GM18507 (cell line): ENCODE results near the gene GLRA1.
"Not testable (repeated sequence)": the region's sequence is repeated elsewhere in the genome, so short reads cannot be mapped to it uniquely, and the experiment has no call there.

Experiments
- DNase-seq: peaks from one replicate; pipeline ENCODE4 v3.0.0; 2011; ENCODE audit warnings: low read depth; ENCODE audit not compliant: insufficient read length; ENCODE audit errors: extremely low spot score
- FAIRE-seq: peaks from 2 replicates; lab custom pipeline; 2011; peaks lifted over from hg19 to GRCh38; lab: Jason Lieb, UNC

The GLRA1 gene

GRCh38 chr5:151847871-151848270, 76.8 kb downstream of the GLRA1 start:
- no peak for DNase-seq
- no peak for FAIRE-seq

GRCh38 chr5:151846765-151847164, 77.9 kb downstream of the GLRA1 start:
- DNase-seq (no peak), FAIRE-seq (no peak)

- not testable (repeated sequence) for DNase-seq, FAIRE-seq
These were observed 91.8 kb downstream of the GLRA1 start for GRCh38 chr5:151832843-151833242.

DNA sequence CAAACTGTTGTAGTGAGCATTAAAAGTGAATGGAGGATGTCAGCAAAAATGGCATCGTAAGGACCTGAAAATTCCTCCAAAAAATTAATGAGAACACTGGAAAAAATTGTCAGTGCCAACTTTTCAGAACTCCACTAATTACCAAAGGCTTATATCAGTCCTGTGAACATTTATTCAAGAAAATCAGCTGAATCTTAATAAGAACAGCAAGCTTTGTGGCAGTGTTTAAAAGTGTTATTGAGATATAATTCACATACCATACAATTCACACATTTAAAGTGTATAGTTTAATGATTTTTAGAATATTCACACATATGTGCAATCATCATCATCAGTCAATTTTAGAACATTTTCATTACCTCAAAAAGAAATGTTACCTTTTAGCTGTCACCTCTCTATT, 95.3 kb downstream of the GLRA1 start:
- FAIRE-seq = no peak

DNA sequence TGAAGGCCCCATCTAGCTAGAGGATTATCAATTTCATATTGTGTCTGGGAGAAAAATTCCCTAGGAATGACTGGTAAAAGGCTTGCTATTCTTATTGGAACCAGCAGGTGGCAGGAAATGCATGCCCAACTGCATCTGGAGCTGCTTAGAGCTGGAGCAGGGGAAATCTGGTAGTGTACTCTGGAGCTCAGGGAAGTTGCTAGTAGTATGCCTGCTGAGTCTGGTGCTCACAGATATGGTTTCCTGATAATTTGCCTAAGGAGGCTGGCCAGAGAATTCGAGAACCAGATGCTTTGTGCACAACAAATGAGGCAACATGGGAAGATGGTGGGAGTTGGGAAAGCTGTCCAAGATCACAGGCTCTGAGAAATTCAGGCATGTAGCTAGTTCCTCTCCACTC, 99.2 kb downstream of the GLRA1 start:
- FAIRE-seq = peak; percentile 78
- no peak for DNase-seq

More for the DNA sequence above, 95.3 kb downstream of the GLRA1 start:
- DNase-seq = no peak

- DNase-seq (no peak), FAIRE-seq (no peak)
These were observed 102.5 kb downstream of the GLRA1 start for GRCh38 chr5:151822141-151822540.

DNA sequence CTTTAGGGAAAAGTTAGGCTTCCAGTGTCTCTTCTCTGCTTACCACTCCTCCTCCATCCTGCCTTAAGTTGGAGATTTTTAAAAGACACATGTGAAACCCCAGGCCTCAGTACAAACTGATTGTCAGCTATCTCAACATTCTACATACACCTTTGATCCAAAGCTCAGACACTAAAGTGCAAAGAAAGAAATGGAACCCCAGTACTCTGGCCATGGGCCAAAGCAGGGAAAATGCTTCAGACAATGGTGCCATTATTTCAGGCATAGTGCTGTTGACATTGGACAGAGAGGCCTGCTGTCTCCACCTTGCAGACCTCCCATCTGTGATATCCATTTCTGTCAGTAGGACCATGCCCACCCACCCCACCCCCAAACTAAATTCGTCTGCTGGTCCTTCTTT, 103.7 kb downstream of the GLRA1 start:
- no peak for DNase-seq
- FAIRE-seq = no peak

GRCh38 chr5:151820271-151820670, 104.4 kb downstream of the GLRA1 start:
- FAIRE-seq = no peak
- DNase-seq = no peak

DNA sequence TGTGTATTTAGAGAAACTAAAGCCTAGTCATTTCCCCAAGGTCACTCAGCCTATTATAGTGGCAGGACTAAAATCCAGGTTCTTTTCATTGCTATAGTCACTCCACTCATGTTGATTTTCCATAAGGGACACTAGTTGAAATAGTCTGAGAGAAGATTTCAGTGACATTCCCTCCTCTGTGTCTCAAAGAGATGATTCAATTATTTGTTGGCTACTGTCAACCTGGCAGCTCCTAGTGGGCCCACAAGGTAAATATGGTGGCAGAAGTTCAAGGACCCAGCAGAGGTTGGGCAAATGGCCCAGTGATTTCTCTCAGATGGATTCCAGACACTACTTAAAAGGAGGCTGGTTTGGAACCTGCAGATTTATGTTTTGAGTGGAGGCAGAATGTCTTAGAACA, 104.8 kb downstream of the GLRA1 start:
- no peak for DNase-seq
- no peak for FAIRE-seq

DNA sequence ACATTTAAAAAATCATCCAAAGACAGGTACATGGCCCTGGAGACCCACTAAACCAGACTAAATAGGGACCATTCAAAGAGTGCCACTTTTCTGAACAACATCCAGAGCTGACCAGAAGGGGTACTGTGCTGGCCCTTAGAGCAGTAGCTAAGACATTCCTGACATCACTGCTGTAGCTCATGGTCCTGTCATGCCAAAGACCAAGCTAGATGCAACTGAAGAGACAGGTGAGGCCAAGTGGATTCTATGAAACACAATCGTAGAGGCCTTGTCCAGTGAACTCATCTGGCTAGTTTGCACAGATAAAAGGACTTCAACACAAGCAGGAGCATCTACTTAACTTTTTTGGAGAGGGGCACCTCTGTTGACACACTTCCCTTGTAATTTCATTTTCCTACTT, 109.6 kb downstream of the GLRA1 start:
- DNase-seq (no peak), FAIRE-seq (no peak)

DNA sequence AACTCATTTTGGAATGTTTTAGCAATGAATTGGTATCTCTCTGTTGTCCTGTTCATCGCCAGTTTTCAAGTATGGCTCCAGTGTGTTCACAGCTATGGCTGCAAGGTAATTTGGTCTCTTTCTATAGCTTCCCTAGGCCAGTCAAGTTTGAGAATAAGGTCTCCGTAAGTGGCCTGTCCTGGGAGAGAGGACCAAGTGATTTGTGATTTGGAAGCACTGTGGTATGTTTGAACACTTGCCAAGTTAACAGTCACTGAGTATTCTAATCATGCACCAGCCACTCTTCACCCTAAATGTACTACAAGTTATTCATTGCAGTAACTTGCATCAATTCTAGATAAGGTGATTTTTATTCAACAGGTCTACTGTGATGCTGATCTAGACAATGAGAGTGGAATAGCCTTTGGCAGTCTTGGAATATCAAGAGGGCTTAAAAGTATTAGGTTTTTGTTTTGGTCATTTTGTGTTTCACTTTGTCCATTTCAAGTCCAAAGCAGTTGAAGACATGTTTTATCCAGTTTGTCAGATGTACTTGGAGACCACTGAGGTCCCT, 111.8 kb downstream of the GLRA1 start:
- DNase-seq = no peak
- no peak for FAIRE-seq

- FAIRE-seq = no peak
- DNase-seq = no peak
These were observed 112.9 kb downstream of the GLRA1 start for GRCh38 chr5:151811593-151812321.

DNA sequence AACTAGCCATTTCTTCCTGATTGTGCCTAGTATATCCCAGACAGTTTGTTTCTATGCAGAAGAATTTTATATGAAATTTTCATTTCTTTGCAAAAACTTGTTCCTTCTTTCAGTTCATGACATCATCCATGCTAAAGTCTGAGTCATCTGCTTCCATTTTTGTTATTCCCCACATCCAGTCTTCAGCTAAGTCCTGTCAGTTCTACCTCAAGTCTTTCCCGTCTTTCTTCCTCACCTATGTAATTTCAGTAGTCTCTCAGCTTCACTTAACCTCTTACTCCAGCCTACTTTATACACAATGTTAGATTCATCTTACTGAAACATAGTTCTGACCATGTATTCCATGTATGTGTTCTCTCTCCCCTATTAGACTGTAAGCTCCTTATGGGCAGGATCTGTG, 113.8 kb downstream of the GLRA1 start:
- DNase-seq (no peak), FAIRE-seq (no peak)

DNA sequence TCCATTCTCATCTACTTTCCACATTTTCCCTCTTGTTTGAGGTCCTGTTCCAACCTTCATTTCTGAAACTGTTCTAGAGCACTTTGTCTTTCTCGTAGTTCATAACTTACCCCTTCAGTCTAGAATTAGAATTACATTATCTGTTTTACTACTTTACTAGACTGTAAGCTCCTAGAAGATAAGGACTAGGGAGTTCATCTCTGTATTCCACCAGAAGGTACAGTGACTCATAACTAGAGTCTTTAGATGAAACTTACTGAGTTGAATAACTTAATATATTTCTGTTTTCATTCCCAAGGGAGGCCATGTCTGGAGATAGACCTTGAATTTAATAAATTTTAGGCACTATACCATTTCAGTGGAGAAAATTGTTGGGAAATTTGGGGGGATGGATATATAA, 114.2 kb downstream of the GLRA1 start:
- DNase-seq = no peak

GRCh38 chr5:151808451-151809169, 116.0 kb downstream of the GLRA1 start:
- DNase-seq (no peak), FAIRE-seq (no peak)

More for the DNA sequence above, 114.2 kb downstream of the GLRA1 start:
- no peak for FAIRE-seq

- FAIRE-seq (peak; percentile 26), DNase-seq (no peak)
These were observed 119.0 kb downstream of the GLRA1 start for GRCh38 chr5:151805414-151806223.

GRCh38 chr5:151800532-151800931, 124.1 kb downstream of the GLRA1 start:
- DNase-seq = no peak
- FAIRE-seq = no peak

DNA sequence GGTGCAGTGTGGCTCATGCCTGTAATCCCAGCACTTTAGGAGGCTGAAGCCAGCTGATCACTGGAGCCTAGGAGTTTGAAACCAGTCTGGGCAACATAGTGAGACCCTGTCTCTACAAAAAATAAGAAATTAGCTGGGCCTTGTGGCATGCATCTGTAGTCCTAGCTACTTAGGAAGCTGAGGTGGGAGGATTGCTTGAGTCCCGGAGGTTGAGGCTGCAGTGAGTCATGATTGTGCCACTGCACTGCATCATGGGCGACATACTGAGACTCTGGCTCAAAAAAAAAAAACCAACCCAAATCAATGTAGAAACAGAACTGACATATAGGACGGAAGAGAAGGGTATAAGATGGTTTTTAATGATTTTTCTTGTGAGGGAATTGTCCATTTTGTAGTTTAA, 125.2 kb downstream of the GLRA1 start:
- FAIRE-seq = no peak
- no peak for DNase-seq

DNA sequence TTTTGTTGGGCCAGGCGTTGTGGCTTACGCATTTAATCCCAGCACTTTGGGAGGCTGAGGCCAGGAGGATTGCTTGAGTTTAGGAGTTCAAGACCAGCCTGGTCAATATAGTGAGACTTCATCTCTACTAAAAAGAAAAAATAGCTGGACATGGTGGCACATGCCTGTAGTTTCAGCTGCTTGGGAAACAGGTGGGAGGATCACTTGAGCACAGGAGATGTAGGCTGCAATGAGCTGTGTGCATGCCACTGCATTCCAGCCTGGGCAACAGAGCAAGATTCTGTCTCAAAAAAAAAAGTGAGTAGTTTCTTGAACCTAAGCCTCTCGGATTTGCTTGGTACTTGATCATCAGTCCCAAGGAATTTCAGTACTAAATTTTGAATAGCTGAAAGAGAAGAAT, 126.0 kb downstream of the GLRA1 start:
- no peak for FAIRE-seq
- no peak for DNase-seq

DNA sequence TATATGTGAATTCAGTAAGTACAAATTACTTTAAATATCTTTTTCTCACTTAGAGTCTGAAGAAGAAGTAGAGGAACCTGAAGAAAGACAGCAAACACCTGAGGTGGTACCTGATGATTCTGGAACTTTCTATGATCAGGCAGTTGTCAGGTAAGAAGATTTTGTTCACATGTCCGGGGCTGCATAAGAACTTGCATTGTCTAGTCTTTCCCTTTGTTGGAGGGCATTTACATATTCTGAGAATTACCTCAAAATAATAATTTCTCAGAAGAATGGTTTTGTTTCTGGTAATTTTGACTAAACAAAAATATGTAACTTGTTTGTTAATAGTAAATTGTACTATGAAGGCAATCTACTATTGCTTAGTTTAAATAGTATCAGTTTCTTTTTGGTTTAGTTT, 129.2 kb downstream of the GLRA1 start:
- FAIRE-seq (no peak), DNase-seq (no peak)
